GM06990 (cell line): ENCODE results near the gene ZNF831.

ENCODE experiments used
- DNase-seq: peaks from one replicate; pipeline ENCODE4 v3.0.0-alpha.2; 2011; ENCODE audit not compliant: insufficient read length; ENCODE audit errors: extremely low read depth
- H3K27me3 ChIP-seq: replicated peaks from 2 replicates; pipeline ENCODE4 v1.6.0; 2011; ENCODE audit warnings: low read length; ENCODE audit not compliant: control insufficient read depth, insufficient read depth
- H3K36me3 ChIP-seq: 2 replicates; pipeline ENCODE4 v1.5.1; 2011; ENCODE audit warnings: low read length; ENCODE audit not compliant: control insufficient read depth, insufficient read depth
- H3K4me3 ChIP-seq: replicated peaks from 2 replicates; pipeline ENCODE4 v1.5.1; 2011; ENCODE audit warnings: low read depth, mild to moderate bottlenecking, control low read depth, low read length
- CTCF ChIP-seq: IDR thresholded peaks from 2 replicates; pipeline ENCODE4 v1.5.1; 2011; ENCODE audit warnings: low read length, control low read depth, mild to moderate bottlenecking, inconsistent platforms; ENCODE audit not compliant: insufficient read depth, poor library complexity, severe bottlenecking

The ZNF831 gene

GRCh38 chr20:59190466-59190865 is 26.8 kb downstream of the ZNF831 start:
- no peaks in the 10 kb centered on the region for H3K36me3 ChIP-seq
- no peak for TF ChIP-seq CTCF
- peaks cover 1% of the 10 kb centered on the region for H3K27me3 ChIP-seq
- no peak overlapping the region for H3K4me3 ChIP-seq
- no peak for DNase-seq

- no peak for TF ChIP-seq CTCF
- no peaks in the 10 kb centered on the region for H3K36me3 ChIP-seq
- no peak overlapping the region for H3K4me3 ChIP-seq
- no peak for DNase-seq
- H3K27me3 ChIP-seq, result peaks cover 1% of the 10 kb centered on the region
These were observed 27.6 kb downstream of the ZNF831 start for GRCh38 chr20:59191036-59191755.

- Histone ChIP-seq H3K27me3 (peaks cover under 1% of the 10 kb centered on the region), H3K4me3 (no peak overlapping the region), H3K36me3 (no peaks in the 10 kb centered on the region)
- no peak for DNase-seq
- no peak for TF ChIP-seq CTCF
These were observed 28.3 kb downstream of the ZNF831 start for GRCh38 chr20:59191756-59192532.

GRCh38 chr20:59192533-59192896 is 28.9 kb downstream of the ZNF831 start:
- Histone ChIP-seq H3K36me3 (no peaks in the 10 kb centered on the region), H3K4me3 (no peak overlapping the region), H3K27me3 (no peaks in the 10 kb centered on the region; the same call in 1 of the 2 replicates)
- DNase-seq, result no peak
- no peak for TF ChIP-seq CTCF

GRCh38 chr20:59193325-59193724 is 29.7 kb downstream of the ZNF831 start:
- TF ChIP-seq CTCF, result no peak

More at GRCh38 chr20:59193325-59193724, 29.7 kb downstream of the ZNF831 start:
- no peaks in the 10 kb centered on the region for H3K36me3 ChIP-seq
- no peak for DNase-seq
- no peaks in the 10 kb centered on the region; the same call in 1 of the 2 replicates for H3K27me3 ChIP-seq
- H3K4me3 ChIP-seq, result no peak overlapping the region
